IMR-90 (cell line): Measurements from ENCODE around the gene SMOC1. TPM values are rescaled to one million over a fixed set of nuclear protein-coding genes. Genes with fewer than 3 reads are reported as not detected.

Experiments
- ATAC-seq: fragments of 200-7000 bp; cut with Tn5 transposase; 2 replicates; pipeline ENCODE4 v1.9.1; 2020; ENCODE audit warnings: low read depth, mild to moderate bottlenecking, moderate library complexity
- BruUV-seq: library from RNA; stranded (reverse); fragments of 400-500 nt; replicated peaks from 2 replicates; lab custom pipeline; 2021; lab: Mats Ljungman, UMichigan
- CTCF ChIA-PET: fragments of 300-600 bp; formaldehyde crosslinking; extraction: SDS; loops from one replicate; lab custom pipeline; 2021; ENCODE audit warnings: antibody characterized with exemption; lab: Yijun Ruan, JAX
- POLR2A ChIA-PET: fragments of 300-600 bp; sonication (Branson Sonifier 250); formaldehyde crosslinking; loops from one replicate; lab custom pipeline; 2022; ENCODE audit warnings: antibody characterized with exemption; ENCODE audit not compliant: unreplicated experiment; lab: Charles Lee
- DNase-seq: peaks from one replicate; pipeline ENCODE4 v3.0.0; 2013
- H2AFZ ChIP-seq: replicated peaks from 2 replicates; pipeline ENCODE3; 2013; ENCODE audit warnings: low read length, mild to moderate bottlenecking; ENCODE audit not compliant: poor library complexity
- H2AK5ac ChIP-seq: 2 replicates; pipeline ENCODE4 v1.6.1; 2013; ENCODE audit warnings: low read depth, low read length, inconsistent platforms
- H2AK9ac ChIP-seq: replicated peaks from 2 replicates; pipeline ENCODE3; 2013; ENCODE audit warnings: mild to moderate bottlenecking, low read depth, low read length, moderate library complexity; ENCODE audit not compliant: poor library complexity
- H2BK120ac ChIP-seq: 2 replicates; pipeline ENCODE4 v1.6.1; 2013; ENCODE audit warnings: low read depth, low read length, inconsistent platforms
- H2BK15ac ChIP-seq: 3 replicates; pipeline ENCODE4 v1.6.1; 2013; ENCODE audit warnings: low read depth, low read length, inconsistent platforms
- H2BK20ac ChIP-seq: 2 replicates; pipeline ENCODE4 v1.6.1; 2013; ENCODE audit warnings: low read depth, mild to moderate bottlenecking, inconsistent platforms, low read length, moderate library complexity
- H2BK5ac ChIP-seq: 2 replicates; pipeline ENCODE4 v1.6.1; 2013; ENCODE audit warnings: mild to moderate bottlenecking, low read depth, low read length, inconsistent platforms; ENCODE audit not compliant: poor library complexity, severe bottlenecking
- H3K14ac ChIP-seq: replicated peaks from 2 replicates; pipeline ENCODE4 v1.6.1; 2013; ENCODE audit warnings: low read depth, low read length, inconsistent platforms
- H3K18ac ChIP-seq: 2 replicates; pipeline ENCODE4 v1.6.1; 2013; ENCODE audit warnings: low read depth, low read length, control low read depth
- H3K23ac ChIP-seq: 2 replicates; pipeline ENCODE4 v1.6.1; 2013; ENCODE audit warnings: low read depth, low read length, inconsistent platforms
- H3K27ac ChIP-seq: 2 replicates; pipeline ENCODE4 v1.5.1; 2013; ENCODE audit warnings: mild to moderate bottlenecking, control low read depth, low read length; ENCODE audit not compliant: insufficient read depth
- H3K27me3 ChIP-seq: 2 replicates; pipeline ENCODE4 v1.6.1; 2013; ENCODE audit warnings: low read length; ENCODE audit not compliant: control insufficient read depth, insufficient read depth
- H3K36me3 ChIP-seq: 2 replicates; pipeline ENCODE4 v1.6.1; 2013; ENCODE audit warnings: low read length, mixed read lengths; ENCODE audit not compliant: control insufficient read depth, insufficient read depth
- H3K4ac ChIP-seq: 2 replicates; pipeline ENCODE4 v1.6.1; 2013; ENCODE audit warnings: low read depth, low read length, inconsistent platforms
- H3K4me1 ChIP-seq: 2 replicates; pipeline ENCODE4 v1.6.1; 2013; ENCODE audit warnings: low read length, mixed read lengths; ENCODE audit not compliant: control insufficient read depth, insufficient read depth
- H3K4me2 ChIP-seq: 2 replicates; pipeline ENCODE4 v1.6.1; 2013; ENCODE audit warnings: low read depth, mild to moderate bottlenecking, control low read depth, low read length, moderate library complexity
- H3K4me3 ChIP-seq: 2 replicates; pipeline ENCODE4 v1.5.1; 2013; ENCODE audit warnings: low read depth, mild to moderate bottlenecking, control low read depth, low read length, moderate library complexity; ENCODE audit not compliant: insufficient read depth
- H3K56ac ChIP-seq: 2 replicates; pipeline ENCODE4 v1.6.1; 2013; ENCODE audit warnings: low read length, inconsistent platforms; ENCODE audit not compliant: insufficient read depth; ENCODE audit errors: extremely low read depth
- H3K79me1 ChIP-seq, 2 experiments: 2 replicates each; pipeline ENCODE4 v1.6.1; 2013; ENCODE audit warnings: low read length in 2 of 2, inconsistent platforms in 1 of 2, low read depth in 1 of 2
- H3K9ac ChIP-seq: 2 replicates; pipeline ENCODE4 v1.6.1; 2013; ENCODE audit warnings: low read depth, low read length, control low read depth
- H3K9me1 ChIP-seq: 2 replicates; pipeline ENCODE4 v1.6.1; 2013; ENCODE audit warnings: low read length, inconsistent platforms; ENCODE audit not compliant: insufficient read depth
- H3K9me3 ChIP-seq: 2 replicates; pipeline ENCODE4 v1.6.1; 2013; ENCODE audit warnings: low read length; ENCODE audit not compliant: control insufficient read depth, insufficient read depth
- H4K20me1 ChIP-seq: 2 replicates; pipeline ENCODE4 v1.6.1; 2013; ENCODE audit warnings: low read length, inconsistent platforms; ENCODE audit not compliant: insufficient read depth
- H4K5ac ChIP-seq: 2 replicates; pipeline ENCODE4 v1.6.1; 2013; ENCODE audit warnings: mild to moderate bottlenecking, low read depth, low read length, control low read depth
- H4K8ac ChIP-seq, 2 experiments: 2 replicates each; pipeline ENCODE4 v1.6.1; 2013; ENCODE audit warnings: low read depth in 2 of 2, low read length in 2 of 2, control low read depth in 1 of 2, inconsistent platforms in 1 of 2
- H4K91ac ChIP-seq: 2 replicates; pipeline ENCODE4 v1.6.1; 2013; ENCODE audit warnings: low read depth, low read length, inconsistent platforms; ENCODE audit not compliant: insufficient read depth
- FOS ChIP-seq: fragments of 150-350 bp; IDR thresholded peaks from 2 replicates; pipeline ENCODE4 v1.6.1; 2016; ENCODE audit warnings: low read depth, low read length
- MAFK ChIP-seq: IDR thresholded peaks from 2 replicates; pipeline ENCODE4 v1.6.1; 2012; ENCODE audit warnings: low read depth, low read length, improper control_type of control experiment
- MAZ ChIP-seq: IDR thresholded peaks from 2 replicates; pipeline ENCODE4 v1.6.1; 2012; ENCODE audit warnings: low read depth, mild to moderate bottlenecking, low read length, improper control_type of control experiment, moderate library complexity, borderline replicate concordance
- MXI1 ChIP-seq: IDR thresholded peaks from 2 replicates; pipeline ENCODE4 v1.6.1; 2012; ENCODE audit warnings: low read depth, mild to moderate bottlenecking, low read length, moderate library complexity, borderline replicate concordance
- POLR2A ChIP-seq: IDR thresholded peaks from 2 replicates; pipeline ENCODE4 v1.6.1; 2012; ENCODE audit warnings: mild to moderate bottlenecking, low read depth, low read length
- RFX5 ChIP-seq: IDR thresholded peaks from 2 replicates; pipeline ENCODE4 v1.8.0; 2012; ENCODE audit warnings: low read depth, mild to moderate bottlenecking, low read length, moderate library complexity
- SMC3 ChIP-seq: fragments of 150-350 bp; IDR thresholded peaks from 2 replicates; pipeline ENCODE4 v1.6.1; 2016; ENCODE audit warnings: low read depth, mild to moderate bottlenecking, antibody characterized with exemption, low read length, moderate library complexity
- WGBS, 2 experiments: methylation state at CpG; one replicate each; pipeline versions ENCODE4 v1.1.5 to v1.1.7; 2013; ENCODE audit warnings: missing lambda C conversion rate in 2 of 2; ENCODE audit not compliant: insufficient read length in 1 of 2; ENCODE audit errors: extremely low coverage in 2 of 2; 5-methylcytosine and 5-hydroxymethylcytosine counted together
- dilution Hi-C: fragments of 300-500 bp; cut with HindIII; formaldehyde crosslinking; loops from one replicate; pipeline ENCODE4 v1.14.3; 2018; ENCODE audit warnings: low sequenced_read_pairs; ENCODE audit not compliant: unreplicated experiment
- in situ Hi-C: fragments of 300-500 bp; cut with MboI; formaldehyde crosslinking; loops from 3 replicates; pipeline ENCODE4 v1.14.3; 2019; ENCODE audit warnings: low sequenced_read_pairs, inconsistent platforms, mixed read lengths
- intact Hi-C: fragments of 100-400 bp; cut with micrococcal nuclease; formaldehyde crosslinking; loops from 2 replicates; pipeline ENCODE4 v1.10.0; 2022
- polyA plus RNA-seq, 3 experiments: library from polyadenylated mRNA; depleted of rRNA; stranded (reverse); fragments of >200 nt; gene quantifications; 2 replicates each; pipeline ENCODE4 v1.2.3, GENCODE V29; 2012; ENCODE audit warnings: low replicate concordance in 1 of 3
- total RNA-seq: library from RNA; depleted of rRNA; stranded (reverse); fragments of >200 nt; gene quantifications from 2 replicates; pipeline ENCODE4 v1.2.3, GENCODE V29; 2012
- TF ChIP-seq, protein P1 (sequence below): fragments of 150-350 bp; IDR thresholded peaks from 2 replicates; pipeline ENCODE4 v1.6.1; 2017; ENCODE audit warnings: mild to moderate bottlenecking, antibody characterized with exemption, low read length, low read depth

SMOC1 gene
- total and polyA plus RNA-seq, 2 of the 4 experiments (the other 2 are of a cell fraction): 0.90 to 4.1 TPM

DNA sequence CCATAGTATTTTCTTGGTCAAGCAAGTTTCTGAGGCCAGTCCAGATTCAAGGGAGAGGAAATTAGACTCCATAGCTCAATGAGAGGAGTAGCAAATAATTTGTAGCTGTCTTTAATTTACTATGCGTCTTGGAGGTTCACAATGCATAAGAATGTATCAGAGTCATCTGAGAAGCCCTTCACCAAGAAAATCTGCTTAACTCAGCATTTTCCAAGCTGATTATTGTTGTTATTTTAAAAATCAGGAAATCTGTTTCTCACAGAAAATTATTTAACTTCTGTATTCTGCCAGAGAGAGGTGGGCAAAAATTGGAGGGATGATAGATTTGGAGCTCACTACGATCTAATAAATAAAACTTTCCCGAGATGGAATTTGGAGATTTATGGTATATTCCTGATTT, 72.0 kb downstream of the SMOC1 start:
- no peak for TF ChIP-seq POLR2A
- TF ChIP-seq SMC3: no peak
- no peak for TF ChIP-seq FOS
- TF ChIP-seq MXI1: no peak
- TF ChIP-seq, protein P1, sequence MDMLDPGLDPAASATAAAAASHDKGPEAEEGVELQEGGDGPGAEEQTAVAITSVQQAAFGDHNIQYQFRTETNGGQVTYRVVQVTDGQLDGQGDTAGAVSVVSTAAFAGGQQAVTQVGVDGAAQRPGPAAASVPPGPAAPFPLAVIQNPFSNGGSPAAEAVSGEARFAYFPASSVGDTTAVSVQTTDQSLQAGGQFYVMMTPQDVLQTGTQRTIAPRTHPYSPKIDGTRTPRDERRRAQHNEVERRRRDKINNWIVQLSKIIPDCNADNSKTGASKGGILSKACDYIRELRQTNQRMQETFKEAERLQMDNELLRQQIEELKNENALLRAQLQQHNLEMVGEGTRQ: no peak
- peak; percentile 97 for TF ChIP-seq MAFK
- no peak for TF ChIP-seq MAZ
- no peak for TF ChIP-seq RFX5
- Histone ChIP-seq H2AK5ac (no peak overlapping the region), H3K27ac (no peak overlapping the region), H2AK9ac (no peak overlapping the region), H2BK15ac (no peak overlapping the region), H4K20me1 (no peaks in the 10 kb centered on the region), H3K4me1 (no peaks in the 10 kb centered on the region; the same call in 1 of the 2 replicates), H2BK5ac (no peak overlapping the region), H3K4me3 (no peak overlapping the region), H4K91ac (no peak overlapping the region), H4K5ac (no peak overlapping the region), H3K9me3 (no peaks in the 10 kb centered on the region), H3K23ac (no peak overlapping the region), H3K4ac (no peak overlapping the region), H3K79me1 (no peaks in the 10 kb centered on the region), H3K56ac (no peak overlapping the region), H3K9me1 (no peaks in the 10 kb centered on the region), H3K4me2 (no peak overlapping the region), H2AFZ (no peak overlapping the region), H3K9ac (no peak overlapping the region), H3K27me3 (no peaks in the 10 kb centered on the region), H2BK120ac (no peak overlapping the region), H2BK20ac (no peak overlapping the region), H3K36me3 (peaks cover 8% of the 10 kb centered on the region), H3K14ac (no peak overlapping the region), H4K8ac (no peak overlapping the region), H3K18ac (no peak overlapping the region)
- POLR2A ChIA-PET: no interaction called here
- ATAC-seq: no peak
- intact Hi-C loops (no loop called here), dilution Hi-C loops (no loop called here), in situ Hi-C loops (no loop called here)
- CTCF ChIA-PET: no interaction called here
- DNase-seq: no peak
- BruUV-seq: no TSS peak
- 79% methylated on average over 2 of the region's 3 CpGs; no CpG with 5 or more reads in 1 of the 2 experiments for WGBS, 2 experiments
